ENCODE results near the gene HDAC4.

Gene HDAC4

GRCh38 chr2:239015218-239015900 lies 385.5 kb downstream of the HDAC4 start:
- DNase-seq: no peak

DNA sequence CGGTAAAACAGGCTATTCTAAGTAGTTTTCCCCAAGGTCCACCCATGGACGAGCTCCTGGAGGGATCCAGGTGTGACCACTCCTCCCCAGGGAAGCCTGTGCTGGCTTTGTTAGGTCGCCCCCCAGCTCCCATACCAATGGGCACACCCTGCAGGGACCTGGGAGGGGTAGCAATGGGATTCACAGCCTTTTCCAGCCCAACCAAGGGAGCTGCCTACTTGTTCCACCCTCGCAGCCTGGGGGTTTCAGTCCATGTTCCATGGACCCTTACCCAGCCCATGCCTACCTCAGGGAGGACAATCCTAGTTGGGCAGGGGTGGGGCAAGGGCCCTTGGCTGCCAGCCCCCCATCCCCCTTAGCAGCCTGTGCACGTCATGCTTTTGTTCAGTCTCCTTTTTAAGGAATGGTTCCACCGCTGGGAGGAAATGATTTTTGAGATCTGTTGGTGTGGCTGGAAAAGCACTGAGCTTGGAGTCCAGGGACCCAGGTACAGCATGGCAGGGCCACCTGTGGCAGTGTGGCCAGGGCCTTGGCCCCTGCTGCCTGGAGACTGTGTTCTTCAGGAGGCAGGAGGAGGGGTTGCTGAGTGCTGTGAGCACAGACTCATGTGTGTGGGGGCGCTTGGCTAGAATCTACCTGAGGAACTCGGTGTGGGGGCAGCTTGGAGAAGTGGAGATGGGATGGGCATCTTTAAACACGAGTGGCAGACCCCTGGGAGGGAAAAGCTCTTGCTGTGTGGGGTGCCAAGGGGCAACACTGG lies 386.2 kb downstream of the HDAC4 start:
- DNase-seq: no peak

GRCh38 chr2:239013678-239013976 lies 387.2 kb downstream of the HDAC4 start:
- no peak for DNase-seq

- no peak for DNase-seq
These were observed 387.7 kb downstream of the HDAC4 start for GRCh38 chr2:239012936-239013677.

- DNase-seq: no peak
These were observed 388.6 kb downstream of the HDAC4 start for GRCh38 chr2:239012228-239012627.

GRCh38 chr2:239009589-239009961 lies 391.2 kb downstream of the HDAC4 start:
- no peak for DNase-seq

DNA sequence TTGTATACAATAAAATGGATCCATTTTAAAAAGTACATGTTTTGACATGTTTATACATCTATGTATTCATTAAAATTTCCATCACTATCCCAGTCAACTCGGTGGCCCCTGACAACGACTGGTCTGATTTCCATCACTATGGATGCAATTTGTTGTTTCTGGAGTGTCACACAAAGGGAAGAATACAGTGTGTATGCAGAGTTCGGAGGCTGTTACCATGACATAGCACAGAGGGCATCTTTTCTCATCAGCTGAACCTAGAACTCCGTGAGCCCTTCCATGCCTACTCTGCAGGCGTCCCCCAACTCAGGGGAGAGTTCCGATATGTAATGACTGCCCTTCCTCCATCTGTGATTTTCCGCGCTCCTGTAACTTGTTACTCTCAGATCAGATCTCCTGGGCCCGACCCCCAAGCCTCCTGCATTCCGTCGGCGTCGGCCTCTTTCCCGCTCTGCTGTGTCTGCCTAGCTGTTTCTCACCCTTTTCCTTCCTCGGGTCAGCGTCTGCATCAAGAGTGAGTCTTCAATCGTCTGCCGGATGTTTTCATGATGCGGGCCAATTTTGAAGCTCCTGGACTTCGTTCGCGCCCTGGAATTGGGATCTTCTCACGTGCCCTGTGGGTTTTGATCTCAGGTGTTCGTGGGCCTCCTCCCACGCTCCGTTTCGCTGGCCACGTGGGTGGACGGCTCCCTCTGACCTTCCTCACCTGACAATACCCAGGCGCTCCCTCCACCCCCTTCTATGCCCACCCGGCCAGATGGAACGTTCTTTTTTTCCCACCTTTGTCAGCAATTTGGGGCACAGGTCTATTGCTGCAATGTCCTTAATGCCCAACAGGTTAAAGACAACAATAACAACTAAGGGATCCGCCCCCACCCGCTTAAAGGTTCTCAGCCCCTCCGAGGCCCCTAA lies 391.9 kb downstream of the HDAC4 start:
- no peak for DNase-seq

DNA sequence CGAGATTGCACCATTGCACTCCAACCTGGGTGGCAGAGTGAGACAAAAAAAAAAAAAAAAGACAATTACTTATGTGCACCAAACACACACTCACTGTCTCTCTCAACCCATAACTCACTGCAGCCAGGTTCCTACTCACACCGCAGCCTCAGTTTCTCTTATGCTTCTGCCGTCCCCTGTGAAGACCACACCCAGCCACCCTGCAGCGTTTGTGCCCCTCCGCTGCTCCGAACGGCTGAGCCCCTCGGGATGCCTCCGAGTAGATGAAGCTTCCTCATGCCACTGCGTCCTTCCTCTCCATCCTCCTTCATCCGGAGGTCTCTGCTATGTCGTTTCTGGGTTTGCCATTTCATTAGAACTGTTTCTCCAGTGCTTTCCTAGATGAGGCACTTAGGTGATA lies 392.8 kb downstream of the HDAC4 start:
- DNase-seq: no peak

- no peak for DNase-seq
These were observed 394.1 kb downstream of the HDAC4 start for GRCh38 chr2:239006622-239007285.

GRCh38 chr2:239005586-239005985 lies 395.2 kb downstream of the HDAC4 start:
- DNase-seq: no peak

DNA sequence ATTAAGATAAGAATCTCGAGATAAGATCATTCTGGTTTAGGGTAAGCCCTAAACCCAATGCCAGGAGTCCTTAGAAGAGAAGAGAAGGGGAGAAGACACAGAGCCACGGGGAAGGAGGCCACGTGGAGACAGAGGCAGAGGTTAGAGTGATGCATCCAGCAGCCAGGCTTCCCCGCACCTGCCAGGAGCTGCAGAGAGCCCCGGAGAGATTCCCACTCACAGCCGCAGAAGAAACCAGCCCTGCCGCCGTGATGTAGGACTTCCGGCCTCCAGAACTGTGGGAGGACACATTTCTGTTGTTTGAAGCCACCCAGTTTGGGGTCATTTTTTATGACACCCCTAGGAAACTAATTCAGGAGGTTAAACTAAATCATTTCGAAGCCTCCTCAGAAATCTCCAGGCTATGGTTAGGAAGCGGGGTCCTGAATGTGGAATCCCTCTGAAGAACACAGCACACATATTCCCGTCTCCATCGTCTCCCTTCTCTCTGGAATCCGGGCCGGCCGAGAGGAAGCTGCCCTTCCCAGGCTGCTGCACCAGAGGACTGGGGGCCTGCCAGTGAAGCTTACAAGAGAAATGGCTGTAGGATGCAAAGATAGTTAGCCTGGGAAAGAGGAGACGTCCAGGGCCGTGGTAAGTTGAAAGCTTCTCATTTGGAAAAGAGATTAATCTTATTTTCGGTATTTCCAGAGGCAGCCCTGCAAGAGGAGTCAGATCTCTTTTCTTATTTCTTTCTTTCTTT lies 396.4 kb downstream of the HDAC4 start:
- no peak for DNase-seq

DNA sequence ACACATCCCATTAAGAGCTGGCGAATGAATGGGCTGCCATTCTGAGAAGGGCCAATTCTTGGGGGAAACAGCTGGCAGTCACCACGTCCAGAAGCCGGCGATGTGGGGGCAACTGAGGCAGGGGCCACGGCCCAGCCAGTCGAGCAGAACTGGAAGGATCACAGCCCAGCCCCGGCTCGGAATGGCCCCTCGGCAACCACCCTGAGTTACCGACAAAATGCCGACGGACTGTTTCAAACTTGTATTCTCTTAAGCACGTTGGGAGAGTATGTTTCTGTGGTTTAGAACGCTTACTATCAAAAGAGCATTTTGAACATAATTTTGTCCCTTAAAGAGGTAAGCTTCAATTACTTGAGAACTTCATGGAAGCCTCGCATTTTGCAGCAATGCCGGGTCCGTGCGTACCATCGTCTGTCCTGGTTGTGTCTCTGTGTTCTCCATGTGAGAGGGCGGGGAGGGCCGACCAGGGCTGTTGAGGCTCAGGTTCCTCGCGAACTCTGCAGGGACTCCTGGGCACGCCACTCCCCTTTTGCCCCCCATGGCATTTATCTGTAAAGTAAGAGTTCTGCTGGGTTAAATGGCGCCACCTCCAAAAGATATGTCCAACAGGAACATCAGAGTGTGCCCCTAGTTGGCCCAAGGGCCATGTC lies 397.1 kb downstream of the HDAC4 start:
- DNase-seq: no peak

GRCh38 chr2:239002954-239003623 lies 397.7 kb downstream of the HDAC4 start:
- DNase-seq: no peak

DNA sequence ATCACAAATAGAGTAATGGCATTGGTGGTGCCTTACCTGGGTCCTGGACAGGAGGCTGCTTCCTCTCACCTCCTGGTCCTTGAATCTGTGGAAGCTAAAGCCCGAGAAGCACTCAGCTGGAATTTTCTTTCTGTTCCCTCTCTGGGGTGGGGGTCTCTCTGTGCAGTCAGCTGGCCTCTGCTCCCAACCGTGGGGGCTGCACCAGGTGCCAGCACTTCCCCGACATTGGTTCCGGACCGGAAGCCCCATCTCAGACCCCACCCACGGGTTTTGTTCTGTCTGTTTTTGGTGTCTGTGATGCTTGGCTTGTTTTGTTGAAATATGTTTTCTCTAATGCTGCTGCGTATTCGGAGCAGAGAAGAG lies 398.2 kb downstream of the HDAC4 start:
- DNase-seq: no peak

DNA sequence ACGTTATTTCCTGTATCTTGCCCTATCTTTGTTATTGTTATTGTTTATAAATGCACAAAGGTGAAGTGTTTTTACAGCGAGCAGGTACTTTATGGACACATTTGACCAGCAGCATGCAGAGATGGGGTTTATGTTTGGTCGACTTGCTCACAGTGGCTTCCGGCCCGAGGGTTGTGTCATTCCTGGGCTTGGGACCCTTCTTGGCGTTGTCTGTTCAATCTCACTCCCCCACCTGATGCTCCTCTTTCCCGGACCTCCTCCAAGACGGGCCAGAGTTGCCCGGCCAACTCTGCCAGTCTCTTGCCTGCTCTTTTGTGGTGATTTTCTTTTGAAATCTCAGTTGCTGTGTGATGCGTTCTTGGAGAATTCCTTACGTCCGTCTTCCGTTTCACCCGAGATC lies 399.0 kb downstream of the HDAC4 start:
- no peak for DNase-seq

DNA sequence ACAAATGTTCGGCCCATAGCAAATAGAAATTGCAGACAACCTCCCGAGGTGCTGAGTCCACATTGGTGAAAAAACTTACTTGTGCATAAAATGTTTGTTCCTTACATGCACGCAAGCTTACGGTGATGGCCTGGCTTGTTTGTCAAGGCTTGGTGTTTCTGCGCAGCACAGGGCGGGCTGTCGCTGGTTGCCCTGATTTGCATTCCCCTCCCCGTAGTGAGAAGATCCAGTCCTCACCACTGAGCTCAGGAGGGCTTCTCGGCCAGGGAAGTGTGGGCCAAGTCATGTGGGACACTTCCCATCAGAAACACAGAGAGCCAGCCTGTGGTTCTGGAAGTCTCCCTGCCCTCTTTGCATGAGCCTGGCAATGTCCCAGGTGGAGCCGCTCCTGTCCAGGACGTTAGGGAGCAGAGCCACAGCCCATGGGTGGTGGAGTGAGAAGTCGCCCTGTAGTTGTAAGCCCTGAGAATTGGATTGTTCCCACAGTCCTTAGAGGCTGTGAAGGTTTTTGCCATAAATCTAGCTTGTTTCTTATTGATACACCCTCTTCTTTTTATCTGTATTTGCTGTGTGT lies 400.2 kb downstream of the HDAC4 start:
- DNase-seq: no peak

DNA sequence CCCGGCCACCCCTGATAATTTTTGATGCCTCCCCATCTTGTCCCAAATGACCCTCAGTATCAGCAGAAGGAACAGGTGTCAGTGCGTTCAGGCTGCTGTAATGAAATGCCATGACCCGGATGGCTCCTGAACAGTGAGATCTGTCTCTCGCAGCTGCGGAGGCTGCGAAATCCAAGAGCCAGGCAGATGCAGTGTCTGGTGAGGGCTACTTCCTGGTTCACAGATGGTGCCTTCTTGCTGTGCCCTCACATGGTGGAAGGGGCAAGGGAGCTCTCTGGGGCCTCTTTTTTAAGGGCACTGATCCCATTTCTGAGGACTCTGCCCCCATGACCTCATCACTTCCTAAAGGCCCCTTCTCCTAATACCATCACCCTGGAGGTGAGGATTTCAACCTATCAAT lies 400.7 kb downstream of the HDAC4 start:
- no peak for DNase-seq

- DNase-seq: no peak
These were observed 401.5 kb downstream of the HDAC4 start for GRCh38 chr2:238999291-238999741.

DNA sequence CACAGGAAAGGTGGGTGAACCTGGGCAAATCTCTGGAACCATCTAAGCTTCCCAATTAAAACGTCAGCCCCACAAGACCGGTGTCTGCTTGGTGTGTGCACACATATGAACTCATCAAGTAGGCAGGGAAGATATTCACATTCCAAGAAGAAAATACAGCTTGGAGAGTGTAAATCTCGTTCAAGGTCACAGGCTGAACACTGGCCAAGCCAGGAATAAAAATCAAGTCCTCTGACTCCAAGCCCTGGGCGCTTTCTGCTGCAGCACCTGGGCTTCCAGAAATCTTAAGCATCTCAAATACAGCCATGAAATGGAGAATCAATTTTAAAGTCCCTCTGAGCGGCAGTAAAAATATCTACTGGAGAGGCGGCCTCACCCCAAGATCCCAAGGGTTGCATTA lies 402.0 kb downstream of the HDAC4 start:
- DNase-seq: no peak

All from NCI-H2081 (cell line).